Spleen (tissue), 11 donors: ENCODE results near the gene EEF2K. TPM values are rescaled to one million over a fixed set of nuclear protein-coding genes. Genes with fewer than 3 reads are reported as not detected.

Source experiments
- DNase-seq: peaks from one replicate; pipeline ENCODE4 v3.0.0-alpha.2; 2020
- H3K27ac ChIP-seq, 8 donors: fragments of 200-600 bp; sonication (generic) in 7 of 8; 1 replicate in 4 of 8; 2 replicates in 4 of 8; pipeline versions ENCODE4 v1.5.0 to v1.8.0; 2016 to 2021; ENCODE audit warnings: inconsistent platforms in 4 of 8, mild to moderate bottlenecking in 4 of 8, moderate library complexity in 1 of 8
- H3K27me3 ChIP-seq, 7 donors: fragments of 200-600 bp; sonication (generic) in 6 of 7; replicated peaks in 1 of 7; 1 replicate in 4 of 7; 2 replicates in 3 of 7; pipeline versions ENCODE4 v1.5.0 to v1.8.0; 2016 to 2021; ENCODE audit warnings: inconsistent platforms in 3 of 7, mild to moderate bottlenecking in 1 of 7
- H3K36me3 ChIP-seq, 6 donors: fragments of 200-600 bp; sonication (generic) in 5 of 6; 1 replicate in 4 of 6; 2 replicates in 2 of 6; pipeline versions ENCODE4 v1.5.0 to v1.8.0; 2016 to 2021; ENCODE audit warnings: inconsistent platforms in 2 of 6
- H3K4me1 ChIP-seq, 6 donors: fragments of 200-600 bp; sonication (generic) in 5 of 6; 1 replicate in 3 of 6; 2 replicates in 3 of 6; pipeline versions ENCODE4 v1.5.0 to v1.8.0; 2016 to 2021; ENCODE audit warnings: inconsistent platforms in 3 of 6
- H3K4me3 ChIP-seq, 8 donors: fragments of 200-600 bp; sonication (generic) in 7 of 8; 1 replicate in 4 of 8; 2 replicates in 4 of 8; pipeline versions ENCODE4 v1.5.0 to v1.8.0; 2016 to 2021; ENCODE audit warnings: inconsistent platforms in 4 of 8, mild to moderate bottlenecking in 4 of 8, moderate library complexity in 2 of 8
- H3K9me3 ChIP-seq, 8 donors: fragments of 200-600 bp; sonication (generic) in 7 of 8; 1 replicate in 4 of 8; 2 replicates in 4 of 8; pipeline versions ENCODE4 v1.5.0 to v1.8.0; 2016 to 2021; ENCODE audit warnings: inconsistent platforms in 4 of 8
- POLR2A ChIP-seq, 3 donors: fragments of 450-650 bp; IDR thresholded peaks; one replicate each; pipeline ENCODE4 v1.5.1; 2017; ENCODE audit warnings: antibody characterized with exemption in 3 of 3, mild to moderate bottlenecking in 1 of 3
- POLR2AphosphoS5 ChIP-seq, 3 donors: sonication (generic); formaldehyde crosslinking; IDR thresholded peaks; one replicate each; pipeline ENCODE4 v1.5.1; 2017; ENCODE audit warnings: antibody characterized with exemption in 3 of 3
- WGBS, 5 donors: extraction: QIAGEN DNeasy Blood & Tissue Kit in 3 of 5; methylation state at CpG; one replicate each; pipeline versions ENCODE4 v1.1.5 to v1.1.7; 2013 to 2018; 5-methylcytosine and 5-hydroxymethylcytosine counted together
- intact Hi-C: fragments of 100-400 bp; cut with DNase I; formaldehyde crosslinking; loops from one replicate; pipeline ENCODE4 v1.15.0; 2023; ENCODE audit warnings: low total_unique reads
- polyA plus RNA-seq, 3 donors: library from polyadenylated mRNA; stranded (reverse); fragments of 200-250 nt; gene quantifications; one replicate each; pipeline ENCODE4 v1.2.1, GENCODE V29; 2013
- total RNA-seq, 7 donors: library from RNA; depleted of rRNA in 3 of 7; stranded (reverse); fragments of >200 nt in 3 of 7; fragmentation: NEBNext Ultra II Directional in 4 of 7; extraction: Animal tissue kit (Norgen Biotek cat#: 25700) in 4 of 7; gene quantifications; one replicate each; pipeline versions ENCODE4 v1.1.0 to v1.2.1, GENCODE V29; 2016 to 2021
- TF ChIP-seq, protein P1 (sequence below), 11 experiments: fragments of 200-600 bp in 7 of 11; fragments of 450-650 bp in 4 of 11; sonication (generic) in 4 of 11; IDR thresholded peaks in 8 of 11; conservative IDR thresholded peaks in 3 of 11; 1 replicate in 7 of 11; 2 replicates in 4 of 11; pipeline versions ENCODE4 v1.4.0 to v1.8.0; 2016 to 2021; ENCODE audit warnings: antibody characterized with exemption in 11 of 11, inconsistent platforms in 4 of 11, mild to moderate bottlenecking in 1 of 11
- donor health status: healthy with polysubstance abuse.
- donor health status: DM: no; HTN: no; CAD: no; lungs with moderate emphysema.
- donor health status: DM: no; HTN: no; CAD: no.
- donor health status: Bipolar disorder and iron deficiency.
- donor health status: healthy.
- donor health status: DM: no; HTN: no; CAD: no.
- donor health status: DM: yes; HTN: yes; CAD: no.

EEF2K gene
- total and polyA plus RNA-seq, 10 donors: 2.4 to 37.7 (median 24.4) TPM

DNA sequence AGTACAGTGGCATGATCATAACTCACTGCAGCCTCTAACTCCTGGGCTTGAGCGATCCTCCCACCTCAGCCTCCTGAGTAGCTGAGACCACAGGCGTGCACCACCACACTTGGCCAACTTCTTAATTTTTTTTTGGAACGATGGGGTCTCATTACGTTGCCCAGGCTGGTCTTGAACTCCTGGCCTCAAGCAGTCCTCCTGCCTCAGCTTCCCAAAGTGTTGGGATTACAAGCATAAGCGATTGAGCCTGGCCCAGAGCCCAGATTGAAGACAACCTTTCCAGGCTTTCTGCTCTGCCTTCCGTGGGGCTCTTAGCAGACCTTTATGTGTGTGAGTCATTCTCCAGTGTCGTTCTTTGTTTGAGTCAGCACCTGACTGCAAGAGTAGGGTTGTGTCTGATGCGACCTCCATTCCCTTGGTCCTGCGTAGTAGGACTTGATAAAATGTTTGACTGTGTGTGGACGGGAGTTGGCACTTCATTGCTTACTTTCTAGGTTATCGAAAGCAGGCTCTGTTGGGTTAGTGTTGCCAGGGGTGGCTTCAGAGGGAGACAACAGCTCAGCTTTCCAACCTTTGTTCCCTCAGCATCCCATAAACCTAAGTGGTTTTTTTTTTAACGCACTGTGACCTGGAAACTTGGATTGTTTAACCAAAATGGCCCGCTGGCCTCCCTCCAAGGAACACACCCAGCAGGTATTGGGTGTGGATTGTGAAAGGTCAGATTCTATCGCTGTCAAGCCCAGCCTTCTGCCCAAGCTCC is 26.4 kb downstream of the EEF2K start:
- Histone ChIP-seq H3K27me3 (no peaks in the 10 kb centered on the region), H3K4me1 (no peaks in the 10 kb centered on the region), H3K27ac (no peak overlapping the region), H3K36me3 (peaks cover 0 to 78% (median 18%) of the 10 kb centered on the region in 6 donors), H3K9me3 (no peaks in the 10 kb centered on the region), H3K4me3 (no peak overlapping the region)
- intact Hi-C loops: no loop called here
- DNase-seq: no peak
- TF ChIP-seq POLR2A (IDR thresholded peaks at IDR 0.05) (no peak), POLR2AphosphoS5 (IDR thresholded peaks at IDR 0.05) (no peak)
- TF ChIP-seq, protein P1, sequence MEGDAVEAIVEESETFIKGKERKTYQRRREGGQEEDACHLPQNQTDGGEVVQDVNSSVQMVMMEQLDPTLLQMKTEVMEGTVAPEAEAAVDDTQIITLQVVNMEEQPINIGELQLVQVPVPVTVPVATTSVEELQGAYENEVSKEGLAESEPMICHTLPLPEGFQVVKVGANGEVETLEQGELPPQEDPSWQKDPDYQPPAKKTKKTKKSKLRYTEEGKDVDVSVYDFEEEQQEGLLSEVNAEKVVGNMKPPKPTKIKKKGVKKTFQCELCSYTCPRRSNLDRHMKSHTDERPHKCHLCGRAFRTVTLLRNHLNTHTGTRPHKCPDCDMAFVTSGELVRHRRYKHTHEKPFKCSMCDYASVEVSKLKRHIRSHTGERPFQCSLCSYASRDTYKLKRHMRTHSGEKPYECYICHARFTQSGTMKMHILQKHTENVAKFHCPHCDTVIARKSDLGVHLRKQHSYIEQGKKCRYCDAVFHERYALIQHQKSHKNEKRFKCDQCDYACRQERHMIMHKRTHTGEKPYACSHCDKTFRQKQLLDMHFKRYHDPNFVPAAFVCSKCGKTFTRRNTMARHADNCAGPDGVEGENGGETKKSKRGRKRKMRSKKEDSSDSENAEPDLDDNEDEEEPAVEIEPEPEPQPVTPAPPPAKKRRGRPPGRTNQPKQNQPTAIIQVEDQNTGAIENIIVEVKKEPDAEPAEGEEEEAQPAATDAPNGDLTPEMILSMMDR (IDR thresholded peaks at IDR 0.05 in 8 of 11, conservative IDR thresholded peaks at IDR 0.05 in 3 of 11): no peak
- WGBS, 5 donors: 86 to 93% (median 87%) methylated on average over 14 of the region's 14 CpGs

DNA sequence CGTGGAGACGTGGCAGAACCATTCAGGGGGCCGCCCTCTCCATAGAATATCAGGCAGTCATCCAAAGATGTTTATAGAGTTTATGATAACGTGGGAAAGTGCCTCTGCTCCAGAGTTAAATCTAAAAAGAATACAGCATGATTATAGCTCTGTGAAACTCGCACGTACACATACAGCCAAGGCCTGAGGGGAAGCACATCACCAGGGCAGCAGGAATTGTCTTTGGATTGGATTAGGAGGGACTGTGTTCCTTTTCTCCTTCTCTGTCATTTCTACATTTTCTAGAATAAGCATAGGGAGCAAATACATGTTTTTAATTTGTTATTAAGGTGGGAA is 26.9 kb downstream of the EEF2K start:
- no peak for DNase-seq
- TF ChIP-seq, protein P1 (IDR thresholded peaks at IDR 0.05 in 8 of 11, conservative IDR thresholded peaks at IDR 0.05 in 3 of 11): no peak
- TF ChIP-seq POLR2A (IDR thresholded peaks at IDR 0.05) (no peak), POLR2AphosphoS5 (IDR thresholded peaks at IDR 0.05) (no peak)
- Histone ChIP-seq H3K27me3 (no peaks in the 10 kb centered on the region), H3K4me1 (no peaks in the 10 kb centered on the region), H3K27ac (no peak overlapping the region), H3K4me3 (no peak overlapping the region), H3K36me3 (peaks cover 0 to 77% (median 18%) of the 10 kb centered on the region in 6 donors), H3K9me3 (no peaks in the 10 kb centered on the region)
- WGBS, 5 donors: 86 to 89% (median 88%) methylated on average over 6 of the region's 6 CpGs
- intact Hi-C loops: no loop called here

- H3K9me3 ChIP-seq: no peaks in the 10 kb centered on the region
- intact Hi-C loops: no loop called here
- H3K4me1 ChIP-seq: peaks cover 13 to 26% (median 14%) of the 10 kb centered on the region in 6 donors
- DNase-seq: no peak
- peaks cover 0 to 56% (median 5%) of the 10 kb centered on the region in 6 donors for H3K36me3 ChIP-seq
- TF ChIP-seq POLR2A (IDR thresholded peaks at IDR 0.05) (no peak), POLR2AphosphoS5 (IDR thresholded peaks at IDR 0.05) (no peak)
- TF ChIP-seq, protein P1 (IDR thresholded peaks at IDR 0.05 in 8 of 11, conservative IDR thresholded peaks at IDR 0.05 in 3 of 11): no peak
- no peaks in the 10 kb centered on the region for H3K27me3 ChIP-seq
- H3K4me3 ChIP-seq: no peak overlapping the region
- H3K27ac ChIP-seq: no peak overlapping the region
- WGBS, 5 donors: 87 to 96% (median 90%) methylated on average over 9 of the region's 9 CpGs
These were observed 30.0 kb downstream of the EEF2K start for GRCh38 chr16:22235839-22236745.
